Endothelial cell of umbilical vein (primary cell): ENCODE data around the gene SPRR2E. TPM values are rescaled to one million over a fixed set of nuclear protein-coding genes. Genes with fewer than 3 reads are reported as not detected.

Experiments
- BruUV-seq: library from RNA; stranded (reverse); fragments of 400-500 nt; replicated peaks from 2 replicates; lab custom pipeline; 2021; lab: Mats Ljungman, UMichigan
- CTCF ChIA-PET: fragments of 300-600, 350-600 bp; sonication (Branson Sonifier 250); formaldehyde crosslinking; loops from one replicate; lab custom pipeline; 2021; ENCODE audit warnings: antibody characterized with exemption, inconsistent platforms; lab: Charles Lee
- POLR2A ChIA-PET: fragments of 300-600, 350-600 bp; sonication (Branson Sonifier 250); formaldehyde crosslinking; loops from one replicate; lab custom pipeline; 2021; ENCODE audit warnings: antibody characterized with exemption, inconsistent platforms; lab: Charles Lee
- DNase-seq: peaks from one replicate; pipeline ENCODE4 v3.0.0-alpha.2; 2011; ENCODE audit warnings: low read depth, low spot score
- FAIRE-seq: peaks from 2 replicates; lab custom pipeline; 2011; peaks lifted over from hg19 to GRCh38; lab: Jason Lieb, UNC
- H2AFZ ChIP-seq: 2 replicates; pipeline ENCODE4 v1.6.0; 2012; ENCODE audit warnings: low read depth, low read length, control low read depth, inconsistent platforms
- H3K27ac ChIP-seq: 2 replicates; pipeline ENCODE4 v1.5.1; 2011; ENCODE audit warnings: low read depth, mild to moderate bottlenecking, control low read depth, low read length, moderate library complexity; ENCODE audit not compliant: insufficient read depth
- H3K27me3 ChIP-seq, 2 experiments: 2 replicates each; pipeline versions ENCODE4 v1.6.0 to v1.6.1; 2011; ENCODE audit warnings: low read length in 2 of 2, mixed read lengths in 1 of 2; ENCODE audit not compliant: control insufficient read depth in 2 of 2, insufficient read depth in 2 of 2
- H3K36me3 ChIP-seq, 2 experiments: 2 replicates in 1 of 2; 3 replicates in 1 of 2; pipeline ENCODE4 v1.5.1; 2011; ENCODE audit warnings: low read length in 2 of 2, mild to moderate bottlenecking in 1 of 2, moderate library complexity in 1 of 2; ENCODE audit not compliant: control insufficient read depth in 2 of 2, insufficient read depth in 2 of 2; ENCODE audit errors: extremely low read depth in 1 of 2
- H3K4me1 ChIP-seq: 3 replicates; pipeline ENCODE4 v1.5.1; 2011; ENCODE audit warnings: mild to moderate bottlenecking, low read length; ENCODE audit not compliant: control insufficient read depth, insufficient read depth; ENCODE audit errors: extremely low read depth
- H3K4me2 ChIP-seq: 2 replicates; pipeline ENCODE4 v1.6.1; 2011; ENCODE audit warnings: low read length, control low read depth, mixed read lengths; ENCODE audit not compliant: insufficient read depth
- H3K4me3 ChIP-seq, 3 experiments: fragments of 200-600 bp in 1 of 3; sonication (generic), shearing (Covaris generic) in 1 of 3; replicated peaks in 1 of 3; 2 replicates each; pipeline ENCODE4 v1.5.1; 2011 to 2016; ENCODE audit warnings: control low read depth in 3 of 3, low read length in 3 of 3, mild to moderate bottlenecking in 2 of 3, inconsistent platforms in 1 of 3, low read depth in 1 of 3, moderate library complexity in 1 of 3; ENCODE audit not compliant: insufficient read depth in 1 of 3
- H3K79me2 ChIP-seq: 2 replicates; pipeline ENCODE4 v1.6.0; 2012; ENCODE audit warnings: low read length, inconsistent platforms; ENCODE audit not compliant: control insufficient read depth, insufficient read depth
- H3K9ac ChIP-seq: replicated peaks from 2 replicates; pipeline ENCODE3; 2011; ENCODE audit warnings: low read length, control low read depth; ENCODE audit not compliant: insufficient read depth; ENCODE audit errors: extremely low read depth
- H3K9me1 ChIP-seq: replicated peaks from 3 replicates; pipeline ENCODE4 v1.6.0; 2011; ENCODE audit warnings: mild to moderate bottlenecking, low read length; ENCODE audit not compliant: control insufficient read depth, insufficient read depth; ENCODE audit errors: extremely low read depth
- H3K9me3 ChIP-seq: replicated peaks from 2 replicates; pipeline ENCODE4 v1.5.1; 2012; ENCODE audit warnings: low read length, inconsistent platforms; ENCODE audit not compliant: control insufficient read depth, insufficient read depth
- H4K20me1 ChIP-seq: replicated peaks from 2 replicates; pipeline ENCODE3; 2011; ENCODE audit warnings: mild to moderate bottlenecking, low read length; ENCODE audit not compliant: control insufficient read depth, insufficient read depth; ENCODE audit errors: extremely low read depth
- EZH2 ChIP-seq: IDR thresholded peaks from 2 replicates; pipeline ENCODE4 v1.6.1; 2012; ENCODE audit warnings: borderline replicate concordance, low read depth, mild to moderate bottlenecking, moderate library complexity, low read length, inconsistent platforms; ENCODE audit not compliant: severe bottlenecking
- FOS ChIP-seq: IDR thresholded peaks from 2 replicates; pipeline ENCODE4 v1.6.1; 2011; ENCODE audit warnings: mild to moderate bottlenecking, low read length, moderate library complexity, borderline replicate concordance; ENCODE audit not compliant: insufficient read depth
- GATA2 ChIP-seq: IDR thresholded peaks from 2 replicates; pipeline ENCODE4 v1.7.0; 2011; ENCODE audit warnings: low read depth, mild to moderate bottlenecking, moderate library complexity, mixed read lengths, low read length; ENCODE audit not compliant: insufficient read length, insufficient read depth
- JUN ChIP-seq: IDR thresholded peaks from 2 replicates; pipeline ENCODE4 v1.6.1; 2011; ENCODE audit warnings: borderline replicate concordance, low read depth; ENCODE audit not compliant: insufficient read length, insufficient read depth
- MYC ChIP-seq: IDR thresholded peaks from one replicate; pipeline ENCODE4 v1.6.1; 2011; ENCODE audit warnings: mild to moderate bottlenecking, low read depth, low read length
- POLR2A ChIP-seq: IDR thresholded peaks from 2 replicates; pipeline ENCODE4 v1.6.1; 2012; ENCODE audit warnings: low read depth, mild to moderate bottlenecking, control low read depth, low read length
- POLR2AphosphoS5 ChIP-seq: IDR thresholded peaks from 2 replicates; pipeline ENCODE4 v1.6.1; 2012; ENCODE audit warnings: low read depth, mild to moderate bottlenecking, control low read depth, low read length, moderate library complexity; ENCODE audit not compliant: insufficient read depth
- dilution Hi-C: fragments of 300-500 bp; cut with MboI; formaldehyde crosslinking; loops from one replicate; pipeline ENCODE4 v1.15.0; 2019; ENCODE audit warnings: low sequenced_read_pairs; ENCODE audit not compliant: extremely low pct_ligation_motif_present
- intact Hi-C: fragments of 100-400 bp; cut with micrococcal nuclease; formaldehyde crosslinking; loops from one replicate; pipeline ENCODE4 v1.10.0; 2022
- polyA plus RNA-seq, 4 experiments: library from polyadenylated mRNA; depleted of rRNA in 3 of 4; stranded (reverse) in 3 of 4; unstranded in 1 of 4; fragments of >200 nt; gene quantifications; 2 replicates each; pipeline versions ENCODE4 v1.2.1 to v1.2.3, GENCODE V29; 2011 to 2012; ENCODE audit warnings: missing spikeins in 1 of 4
- total RNA-seq: library from RNA; stranded (reverse); gene quantifications from 2 replicates; pipeline ENCODE4 v1.2.3, GENCODE V29; 2021
- TF ChIP-seq, protein P1 (sequence below), 2 donors: IDR thresholded peaks; 1 replicate in 1 of 2; 2 replicates in 1 of 2; pipeline ENCODE4 v1.5.1; 2011; ENCODE audit warnings: low read length in 2 of 2, mild to moderate bottlenecking in 2 of 2, moderate library complexity in 2 of 2, control low read depth in 1 of 2, inconsistent platforms in 1 of 2, low read depth in 1 of 2; ENCODE audit not compliant: insufficient read depth in 1 of 2; ENCODE audit errors: extremely low read depth in 1 of 2
- TF ChIP-seq, protein P2 (sequence below): IDR thresholded peaks from 2 replicates; pipeline ENCODE4 v1.6.1; 2011; ENCODE audit not compliant: insufficient read depth, insufficient read length

The SPRR2E gene
- total and polyA plus RNA-seq, 2 donors (not counting 3 experiments of a cell fraction or from before 2014, with no cell fraction given): not detected

DNA sequence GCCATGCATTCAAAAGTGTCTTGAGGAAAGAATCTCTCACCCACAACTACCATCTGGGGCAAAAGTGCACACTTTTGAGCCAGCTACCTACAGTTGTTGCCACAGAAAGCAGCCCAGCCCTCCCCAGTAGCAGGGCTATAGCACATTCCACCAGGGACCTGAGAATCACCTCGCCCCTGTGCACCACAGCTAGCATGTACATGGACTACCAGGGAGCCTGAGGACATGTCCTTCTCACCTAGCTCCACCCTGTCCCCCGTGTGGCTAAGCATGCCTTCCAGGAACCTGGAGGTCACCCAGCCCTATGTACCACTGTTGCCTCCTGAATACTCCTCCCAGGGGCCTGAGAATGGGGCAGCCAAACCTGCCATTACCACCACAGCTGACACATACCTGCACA, 39.4 kb upstream of the SPRR2E start:
- H4K20me1 ChIP-seq: no peaks in the 10 kb centered on the region
- H3K4me2 ChIP-seq: no peak overlapping the region
- DNase-seq: no peak
- no peaks in the 10 kb centered on the region for H3K9me1 ChIP-seq
- intact Hi-C loops: no loop called here
- no peak overlapping the region for H3K9ac ChIP-seq
- H3K27ac ChIP-seq: no peak overlapping the region
- H3K4me3 ChIP-seq: no peak overlapping the region
- CTCF ChIA-PET: no interaction called here
- no peaks in the 10 kb centered on the region for H3K36me3 ChIP-seq
- no peaks in the 10 kb centered on the region for H3K9me3 ChIP-seq
- POLR2A ChIA-PET: interaction anchor here (0.7 kb wide), 1 partner anchor 147 kb away, joined by 3 read pairs; no protein-coding TSS in a partner anchor
- no TSS peak for BruUV-seq
- no peak overlapping the region for H2AFZ ChIP-seq
- H3K27me3 ChIP-seq: no peaks in the 10 kb centered on the region
- H3K4me1 ChIP-seq: no peaks in the 10 kb centered on the region
- no peaks in the 10 kb centered on the region for H3K79me2 ChIP-seq
- dilution Hi-C loops: no loop called here
- FAIRE-seq: no peak
- no peak for TF ChIP-seq MYC
- TF ChIP-seq, protein P1, sequence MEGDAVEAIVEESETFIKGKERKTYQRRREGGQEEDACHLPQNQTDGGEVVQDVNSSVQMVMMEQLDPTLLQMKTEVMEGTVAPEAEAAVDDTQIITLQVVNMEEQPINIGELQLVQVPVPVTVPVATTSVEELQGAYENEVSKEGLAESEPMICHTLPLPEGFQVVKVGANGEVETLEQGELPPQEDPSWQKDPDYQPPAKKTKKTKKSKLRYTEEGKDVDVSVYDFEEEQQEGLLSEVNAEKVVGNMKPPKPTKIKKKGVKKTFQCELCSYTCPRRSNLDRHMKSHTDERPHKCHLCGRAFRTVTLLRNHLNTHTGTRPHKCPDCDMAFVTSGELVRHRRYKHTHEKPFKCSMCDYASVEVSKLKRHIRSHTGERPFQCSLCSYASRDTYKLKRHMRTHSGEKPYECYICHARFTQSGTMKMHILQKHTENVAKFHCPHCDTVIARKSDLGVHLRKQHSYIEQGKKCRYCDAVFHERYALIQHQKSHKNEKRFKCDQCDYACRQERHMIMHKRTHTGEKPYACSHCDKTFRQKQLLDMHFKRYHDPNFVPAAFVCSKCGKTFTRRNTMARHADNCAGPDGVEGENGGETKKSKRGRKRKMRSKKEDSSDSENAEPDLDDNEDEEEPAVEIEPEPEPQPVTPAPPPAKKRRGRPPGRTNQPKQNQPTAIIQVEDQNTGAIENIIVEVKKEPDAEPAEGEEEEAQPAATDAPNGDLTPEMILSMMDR (IDR thresholded peaks at IDR 0.05; ENCODE audit: extremely low read depth in 1 of 2, insufficient read depth in 1 of 2, low read depth in 1 of 2, low read length in 2 of 2): no peak
- TF ChIP-seq GATA2: no peak
- TF ChIP-seq EZH2: no peak
- TF ChIP-seq, protein P2, sequence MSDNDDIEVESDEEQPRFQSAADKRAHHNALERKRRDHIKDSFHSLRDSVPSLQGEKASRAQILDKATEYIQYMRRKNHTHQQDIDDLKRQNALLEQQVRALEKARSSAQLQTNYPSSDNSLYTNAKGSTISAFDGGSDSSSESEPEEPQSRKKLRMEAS: no peak
- no peak for TF ChIP-seq POLR2AphosphoS5
- TF ChIP-seq FOS: no peak
- no peak for TF ChIP-seq JUN
- TF ChIP-seq POLR2A: no peak
